HG03460 (cell line): ENCODE data around the gene NMNAT3.

Experiments used
- ATAC-seq: cut with Tn5 transposase; IDR thresholded peaks from one replicate; pipeline ENCODE4 v1.9.1; 2021; ENCODE audit not compliant: unreplicated experiment

Gene NMNAT3

GRCh38 chr3:139524841-139525636 is 152.7 kb downstream of the NMNAT3 start:
- ATAC-seq: no peak

- no peak for ATAC-seq
Measured at GRCh38 chr3:139523718-139524117, 154.1 kb downstream of the NMNAT3 start.

DNA sequence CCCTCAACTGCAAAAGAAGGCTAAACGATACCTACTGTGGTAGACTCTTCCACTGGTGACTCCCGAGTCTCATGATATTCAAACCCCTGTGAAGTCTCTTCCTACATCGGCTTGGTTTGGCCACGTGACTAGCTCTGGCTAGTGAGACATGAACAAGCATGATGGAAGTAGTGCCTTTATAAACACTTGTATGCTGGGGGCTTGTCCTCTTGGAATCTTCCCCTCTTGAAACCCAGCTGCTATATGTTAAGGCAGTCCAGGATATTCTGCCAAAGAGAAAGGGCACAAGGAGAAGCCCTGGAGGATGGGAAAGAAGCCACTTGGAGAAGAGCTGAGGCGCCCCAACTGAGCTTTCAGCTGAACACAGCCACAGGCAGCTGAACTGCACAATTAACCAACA is 154.6 kb downstream of the NMNAT3 start:
- ATAC-seq: no peak

- ATAC-seq: no peak
Measured at GRCh38 chr3:139522421-139522820, 155.4 kb downstream of the NMNAT3 start.

DNA sequence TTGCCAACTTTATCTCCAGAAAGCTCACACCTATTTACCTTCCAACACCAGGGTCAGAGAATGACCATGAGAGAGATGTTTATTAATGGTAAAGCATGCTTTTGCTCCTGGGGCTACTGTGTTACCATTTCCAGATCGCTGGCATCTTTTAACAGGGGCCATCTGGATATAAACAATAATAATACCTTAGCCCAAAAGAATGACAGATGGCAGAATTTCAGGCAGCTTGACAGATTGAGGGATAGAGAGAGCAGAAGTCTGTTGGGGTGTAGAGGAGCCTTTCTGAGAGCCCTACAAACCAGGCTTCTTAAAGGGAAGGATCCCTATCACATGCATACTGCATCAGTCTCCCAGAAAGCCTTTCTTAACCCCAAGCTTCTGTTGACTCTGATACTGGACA is 156.0 kb downstream of the NMNAT3 start:
- no peak for ATAC-seq

DNA sequence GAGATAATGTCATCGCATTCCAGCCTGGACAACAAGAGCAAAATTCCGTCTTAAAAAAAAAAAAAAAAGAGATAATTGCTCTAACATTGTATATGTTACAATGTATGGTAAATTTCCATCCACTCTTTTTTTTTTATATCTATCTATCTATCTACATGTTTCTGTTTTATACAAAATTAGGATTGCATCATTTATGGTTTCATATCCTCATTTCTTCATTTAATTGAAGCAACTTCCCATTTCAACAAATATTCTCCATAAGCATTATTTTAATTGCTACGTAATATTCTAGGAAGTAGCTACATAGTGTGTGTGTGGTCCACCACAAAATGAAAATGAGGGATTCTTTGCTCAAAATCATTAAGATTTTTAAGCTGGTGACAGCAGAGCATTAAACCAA is 156.6 kb downstream of the NMNAT3 start:
- ATAC-seq: no peak

- no peak for ATAC-seq
Measured at GRCh38 chr3:139519998-139520737, 157.6 kb downstream of the NMNAT3 start.

- no peak for ATAC-seq
Measured at GRCh38 chr3:139518926-139519842, 158.6 kb downstream of the NMNAT3 start.

DNA sequence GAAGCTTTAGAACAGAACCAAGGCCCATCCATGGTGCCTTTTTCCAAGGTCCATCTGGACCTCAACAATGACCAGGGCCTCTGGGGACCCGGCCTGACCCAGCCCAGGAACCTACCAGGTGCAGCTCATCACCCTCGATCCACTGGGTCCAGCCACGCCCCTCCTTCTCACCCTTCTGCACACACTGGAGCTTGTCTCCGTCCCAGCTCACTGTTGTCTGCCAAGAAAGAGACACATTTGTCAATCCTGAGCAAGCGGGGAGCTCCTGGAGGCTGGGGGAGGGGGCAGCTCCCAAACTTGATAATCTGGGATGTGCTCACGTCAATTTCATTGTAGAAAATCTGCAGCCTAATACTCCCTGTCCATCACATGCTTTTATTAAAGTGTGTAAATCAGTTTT is 159.5 kb downstream of the NMNAT3 start:
- ATAC-seq: no peak

GRCh38 chr3:139517321-139518065 is 160.3 kb downstream of the NMNAT3 start:
- no peak for ATAC-seq

GRCh38 chr3:139514741-139515140 is 163.0 kb downstream of the NMNAT3 start:
- no peak for ATAC-seq
